NCI-H2227 (cell line): Measurements from ENCODE around the gene PUSL1.

Experiments used
- DNase-seq: peaks from one replicate; lab custom pipeline; 2025; ENCODE audit not compliant: unreplicated experiment; lab: John Stamatoyannopoulos, UW

PUSL1 gene

GRCh38 chr1:1336931-1337792 lies 28.8 kb downstream of the PUSL1 start:
- no peak for DNase-seq

DNA sequence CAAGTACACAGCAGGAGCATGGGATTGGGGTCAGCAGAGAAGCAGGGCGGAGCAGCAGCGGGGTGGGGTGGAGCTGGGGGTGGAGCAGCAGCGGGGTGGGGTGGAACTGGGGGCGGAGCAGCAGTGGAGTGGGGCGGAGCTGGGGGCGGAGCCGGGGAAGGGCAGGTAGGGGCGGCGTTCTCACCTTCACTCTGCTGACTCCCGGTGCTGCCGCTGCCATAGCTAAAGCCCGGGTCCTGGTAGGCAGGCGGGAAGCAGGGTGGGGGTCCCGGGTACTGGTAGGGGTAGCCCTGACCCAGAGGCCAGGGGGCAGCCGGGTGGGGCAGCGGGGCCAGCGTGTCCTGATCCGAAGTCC lies 29.4 kb downstream of the PUSL1 start:
- DNase-seq = no peak

- no peak for DNase-seq
These were observed 29.9 kb downstream of the PUSL1 start for GRCh38 chr1:1338278-1338677.

GRCh38 chr1:1340185-1340584 lies 31.8 kb downstream of the PUSL1 start:
- DNase-seq = no peak

DNA sequence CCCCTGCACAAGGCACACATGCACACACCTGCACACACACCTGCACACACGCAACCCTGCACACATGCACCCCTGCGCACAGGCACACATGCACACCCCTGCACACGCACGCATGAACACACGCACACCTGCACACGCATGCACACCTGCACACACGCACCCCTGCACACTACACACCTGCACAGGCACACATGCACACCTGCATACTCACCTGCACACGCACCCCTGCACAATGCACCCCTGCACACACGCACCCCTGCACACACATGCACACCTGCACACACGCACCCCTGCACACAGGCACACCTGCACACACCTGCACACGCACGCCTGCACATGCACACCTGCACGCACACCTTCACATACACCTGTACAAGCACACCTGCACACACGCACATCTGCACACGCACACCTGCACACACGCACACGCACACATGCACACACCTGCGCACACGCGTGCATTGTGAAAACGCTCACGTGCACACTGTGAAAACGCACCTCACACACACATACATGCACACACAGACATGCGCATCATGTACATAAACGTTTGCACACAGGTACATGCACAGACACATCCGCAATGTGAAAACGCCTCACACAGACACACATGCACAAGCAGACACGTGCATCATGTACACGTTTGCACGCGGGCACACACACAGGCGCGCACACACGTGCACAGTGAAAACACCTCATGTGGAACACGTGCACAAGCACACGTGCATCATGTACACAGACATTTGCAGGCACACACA lies 32.6 kb downstream of the PUSL1 start:
- DNase-seq = no peak

DNA sequence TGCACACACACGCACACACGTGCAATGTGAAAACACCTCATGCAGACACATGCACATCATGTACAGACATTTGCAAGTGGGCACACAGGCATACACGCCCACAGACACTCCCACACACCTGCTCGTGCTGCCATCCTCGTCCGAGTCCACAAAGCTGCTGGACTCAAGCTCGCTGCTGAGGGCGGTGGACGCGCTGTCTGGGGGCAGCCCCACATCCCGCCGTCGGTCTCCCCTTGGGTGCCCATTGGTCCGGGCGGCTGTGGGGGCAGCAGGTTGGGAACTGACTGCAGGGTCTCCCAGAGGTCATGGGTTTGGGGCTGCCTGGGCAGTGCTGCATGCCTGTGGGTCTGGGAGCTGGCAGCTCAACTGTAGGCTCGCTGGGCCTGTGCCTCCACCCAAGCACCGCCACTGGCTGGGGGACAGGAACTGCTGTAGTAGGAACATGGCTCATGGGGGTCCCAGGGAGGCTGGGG lies 33.2 kb downstream of the PUSL1 start:
- no peak for DNase-seq

DNA sequence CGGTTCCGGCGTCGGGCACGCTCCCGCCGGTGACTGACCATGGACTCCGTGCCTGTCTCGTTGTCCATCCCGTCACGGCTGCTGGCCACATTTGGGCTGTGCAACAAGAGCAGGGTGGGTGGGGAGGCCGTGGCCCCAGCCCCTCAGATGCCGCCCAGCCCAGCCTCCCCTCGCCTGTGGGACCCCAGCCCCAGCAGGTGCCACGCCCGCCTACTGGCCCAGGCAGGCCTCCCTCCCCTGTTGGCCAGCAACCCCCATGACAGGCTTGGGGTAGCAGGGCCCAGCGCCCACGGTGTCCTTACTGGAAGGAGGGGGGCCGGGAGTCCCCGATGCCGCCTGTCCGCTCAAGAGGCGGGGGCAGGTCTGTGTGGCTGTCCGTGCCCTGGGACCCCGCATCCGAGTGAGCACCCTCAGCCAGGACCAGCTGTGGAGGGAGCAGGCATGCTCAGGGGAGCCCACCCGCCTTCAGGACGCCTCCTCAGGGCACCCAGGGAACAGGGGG lies 33.7 kb downstream of the PUSL1 start:
- no peak for DNase-seq

- DNase-seq = no peak
These were observed 34.3 kb downstream of the PUSL1 start for GRCh38 chr1:1342584-1343115.

DNA sequence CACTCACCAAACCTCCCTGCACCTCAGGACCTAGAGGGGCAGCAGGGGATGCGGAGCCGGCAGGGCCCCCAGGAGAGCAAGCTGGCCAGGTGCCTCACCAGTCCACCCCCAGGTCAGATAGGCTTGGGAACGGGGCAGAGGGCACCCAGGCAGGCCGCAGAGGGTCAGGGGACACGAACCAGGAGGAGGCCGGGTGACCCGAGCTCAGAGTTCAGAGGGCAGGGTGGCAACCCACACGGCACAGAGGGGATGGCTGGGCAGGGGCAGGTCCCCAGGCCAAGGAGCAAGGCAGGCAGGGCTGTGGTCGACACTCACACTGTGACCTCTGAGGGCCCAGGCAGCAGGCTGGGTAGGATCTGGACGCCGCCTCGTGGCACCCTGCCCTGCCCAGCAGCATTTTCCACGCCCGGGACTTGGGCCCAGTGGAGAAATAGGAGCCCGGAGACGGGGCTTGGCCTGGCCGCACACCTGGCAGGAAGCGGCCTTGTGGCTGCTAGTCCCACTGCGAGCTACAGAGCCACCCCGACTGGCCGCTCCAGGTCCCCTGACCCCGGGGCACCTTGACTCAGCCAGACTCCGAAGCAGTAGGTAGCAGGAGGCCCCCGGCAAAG lies 35.5 kb downstream of the PUSL1 start:
- no peak for DNase-seq

DNA sequence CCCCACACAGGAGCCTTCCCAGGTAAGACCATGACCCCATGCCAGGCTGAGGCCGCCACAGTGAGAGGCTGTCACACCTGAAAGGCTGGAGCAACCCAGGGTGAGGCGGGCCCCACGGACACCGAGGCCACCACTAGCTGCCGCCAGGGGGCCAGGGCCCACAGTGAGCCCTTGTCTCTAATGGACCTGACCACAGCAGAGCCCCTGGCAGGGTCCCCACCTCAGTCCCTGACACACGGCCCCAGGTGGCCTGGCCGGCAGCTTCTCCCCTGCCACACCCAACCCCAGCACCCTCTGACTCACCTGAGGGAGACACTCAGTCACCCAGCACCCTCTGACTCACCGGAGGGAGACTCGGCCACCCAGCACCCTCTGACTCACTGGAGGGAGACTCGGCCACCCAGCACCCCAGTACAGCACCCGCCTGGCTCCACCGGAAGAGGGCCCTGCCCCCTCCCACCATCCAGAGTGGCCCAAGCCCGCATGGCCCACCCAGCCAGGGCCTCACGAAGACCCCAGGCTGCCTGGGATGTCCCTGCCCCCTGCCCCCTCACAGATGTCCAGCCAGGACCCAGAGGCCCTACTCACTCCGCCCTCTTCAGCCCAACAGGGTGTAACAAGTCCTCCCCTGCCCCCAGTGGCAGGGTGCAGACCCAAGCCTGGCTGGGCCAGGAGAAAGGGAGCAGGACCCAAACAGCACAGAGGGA lies 36.4 kb downstream of the PUSL1 start:
- DNase-seq = no peak

- DNase-seq = no peak
These were observed 37.0 kb downstream of the PUSL1 start for GRCh38 chr1:1345384-1345783.

- no peak for DNase-seq
These were observed 37.6 kb downstream of the PUSL1 start for GRCh38 chr1:1345860-1346500.

DNA sequence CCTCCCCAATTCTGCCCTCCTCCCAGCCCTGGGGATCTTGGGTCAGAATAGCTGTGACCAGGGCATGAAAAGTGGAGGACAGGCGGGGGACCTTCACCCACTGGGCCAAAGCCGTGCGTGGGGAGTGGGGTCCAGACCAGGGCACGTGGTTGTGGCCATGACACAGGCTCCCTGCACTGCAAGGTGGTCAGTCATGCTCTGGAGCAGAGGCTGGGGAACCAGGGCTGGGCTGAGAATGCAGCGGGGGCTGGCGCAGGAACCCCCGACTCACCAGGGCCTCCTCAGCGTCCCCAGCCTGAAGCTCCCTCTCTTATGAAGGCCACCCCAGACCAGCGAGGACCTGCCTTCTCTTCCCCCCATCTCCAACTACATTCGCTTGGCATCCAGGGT lies 38.1 kb downstream of the PUSL1 start:
- DNase-seq = no peak

GRCh38 chr1:1347026-1347595 lies 38.7 kb downstream of the PUSL1 start:
- no peak for DNase-seq

DNA sequence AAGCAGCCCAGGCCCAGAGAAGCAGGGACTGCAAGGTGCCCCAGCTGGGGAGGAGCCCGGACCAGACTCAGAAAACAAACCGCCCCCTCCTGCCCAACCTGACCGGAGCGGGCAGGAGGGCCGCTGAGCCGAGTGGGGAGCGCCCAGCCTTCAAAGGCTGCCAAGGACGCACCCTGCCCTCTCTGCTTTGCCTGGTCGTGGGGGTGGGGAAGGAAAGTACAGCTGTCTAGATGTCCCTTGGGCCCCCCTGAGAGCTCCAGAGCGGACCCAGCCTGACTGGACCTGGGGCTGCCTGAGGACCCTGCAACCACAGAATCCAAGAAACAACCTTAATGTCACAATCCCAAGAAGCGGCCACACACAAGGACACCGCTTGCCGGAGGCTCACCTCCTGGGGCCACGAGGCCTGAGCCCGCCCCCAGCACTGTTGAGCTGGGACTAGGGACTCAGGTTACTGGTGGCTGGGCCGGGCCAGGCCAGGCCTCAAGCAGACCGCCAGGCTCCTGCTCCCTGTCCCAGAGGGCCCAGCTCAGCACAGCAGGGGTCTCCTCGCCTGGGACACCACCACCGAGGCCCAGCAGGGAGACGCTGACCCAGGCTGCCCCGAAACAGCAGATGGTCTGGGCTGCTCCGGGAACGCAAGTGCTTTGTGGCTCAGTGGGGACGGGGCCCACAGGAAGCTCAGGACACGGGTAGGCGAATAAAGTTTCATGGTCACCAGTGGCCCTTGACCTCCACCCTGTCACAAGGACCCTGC lies 39.4 kb downstream of the PUSL1 start:
- no peak for DNase-seq

DNA sequence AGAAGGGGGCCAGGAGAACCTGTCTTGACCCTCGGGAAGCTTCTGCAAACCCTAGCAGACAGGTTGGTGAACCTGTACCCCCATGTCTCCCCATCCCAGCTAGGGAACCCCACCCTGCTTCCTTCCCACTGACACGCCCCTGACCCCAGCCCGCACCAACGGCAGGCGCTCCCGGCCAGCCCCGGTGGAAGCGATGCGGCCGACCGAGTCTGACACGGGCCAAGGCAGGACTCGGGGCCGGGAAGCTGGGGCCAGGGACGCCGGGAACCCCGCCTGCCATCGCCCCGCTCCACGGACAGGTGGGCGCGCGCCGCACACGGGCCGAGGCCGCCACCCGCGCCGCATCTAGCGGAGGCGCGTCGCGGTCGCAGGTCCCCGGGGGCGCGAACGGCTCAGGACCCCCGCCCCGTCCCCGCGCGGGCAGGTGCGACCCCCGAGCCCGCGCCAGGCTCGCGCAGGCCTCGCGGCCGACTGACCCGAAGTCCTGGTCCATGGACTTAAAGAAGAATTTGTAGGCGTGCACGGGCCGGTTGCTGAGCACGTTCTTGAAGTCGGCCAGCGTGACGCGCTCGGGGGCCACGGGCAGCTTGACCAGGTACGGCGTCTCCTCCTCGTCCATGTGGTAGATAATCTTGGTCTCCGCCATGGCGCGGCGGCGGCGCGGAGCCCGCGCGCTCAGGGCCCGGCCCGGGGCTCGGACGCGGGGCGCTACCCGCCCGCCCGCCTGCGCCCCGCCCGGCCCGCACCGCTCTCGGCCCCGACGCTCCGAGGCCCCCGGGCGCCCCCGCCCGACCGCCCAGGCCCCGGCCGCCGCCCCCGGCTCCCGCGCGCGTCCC lies 40.2 kb downstream of the PUSL1 start:
- peak; percentile 59 for DNase-seq

DNA sequence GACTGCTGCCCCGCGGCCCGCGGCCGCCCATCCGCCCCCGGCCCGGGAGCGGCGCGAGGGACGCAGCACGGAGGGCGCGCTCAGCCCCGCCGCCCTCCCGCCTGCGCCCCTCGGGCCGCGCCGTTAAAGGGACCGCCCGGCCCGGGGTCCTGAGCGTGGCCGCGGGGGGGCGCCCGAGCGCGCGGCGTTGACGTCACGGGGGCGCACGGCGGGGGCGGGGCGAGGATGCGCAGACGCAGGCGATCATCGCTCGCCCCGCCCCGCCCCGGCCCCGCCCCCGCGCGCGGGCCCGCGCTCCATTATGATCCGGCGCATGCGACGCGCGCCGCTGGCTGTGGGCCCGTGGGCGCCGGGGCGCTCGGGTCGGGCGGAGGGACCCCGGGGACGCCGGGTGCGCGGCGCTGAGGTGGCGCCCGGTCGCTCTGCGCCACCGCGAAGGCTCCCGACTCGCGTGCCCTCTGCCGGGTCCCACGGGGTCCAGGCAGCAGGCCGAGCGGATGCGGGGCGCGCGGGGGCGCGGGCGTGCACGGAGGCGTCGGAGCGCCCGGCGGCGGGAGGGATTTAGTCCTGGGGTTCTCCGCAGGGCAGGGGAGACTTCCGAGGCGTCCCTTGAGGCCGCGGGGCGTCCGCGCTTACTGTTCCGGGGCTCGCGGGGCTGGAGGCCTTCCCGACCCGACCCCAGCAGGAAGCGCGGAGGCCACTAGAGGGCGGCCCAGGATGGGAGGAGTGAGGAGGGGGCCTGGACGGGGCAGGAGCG lies 41.0 kb downstream of the PUSL1 start, which contains the start of gene DVL1:
Gene DVL1, minus strand, starts transcription at position 163 of the 757 bp plus-strand sequence. CDS start 353 bp downstream, outside the sequence.
- peak; percentile 78 for DNase-seq
